Measurements from ENCODE around the gene FAM20C. TPM values are rescaled to one million over a fixed set of nuclear protein-coding genes. Genes with fewer than 3 reads are reported as not detected.

The FAM20C gene
- total RNA-seq, 4 donors from 2014 or later: 46.5 to 79.2 (median 69.8) TPM

DNA sequence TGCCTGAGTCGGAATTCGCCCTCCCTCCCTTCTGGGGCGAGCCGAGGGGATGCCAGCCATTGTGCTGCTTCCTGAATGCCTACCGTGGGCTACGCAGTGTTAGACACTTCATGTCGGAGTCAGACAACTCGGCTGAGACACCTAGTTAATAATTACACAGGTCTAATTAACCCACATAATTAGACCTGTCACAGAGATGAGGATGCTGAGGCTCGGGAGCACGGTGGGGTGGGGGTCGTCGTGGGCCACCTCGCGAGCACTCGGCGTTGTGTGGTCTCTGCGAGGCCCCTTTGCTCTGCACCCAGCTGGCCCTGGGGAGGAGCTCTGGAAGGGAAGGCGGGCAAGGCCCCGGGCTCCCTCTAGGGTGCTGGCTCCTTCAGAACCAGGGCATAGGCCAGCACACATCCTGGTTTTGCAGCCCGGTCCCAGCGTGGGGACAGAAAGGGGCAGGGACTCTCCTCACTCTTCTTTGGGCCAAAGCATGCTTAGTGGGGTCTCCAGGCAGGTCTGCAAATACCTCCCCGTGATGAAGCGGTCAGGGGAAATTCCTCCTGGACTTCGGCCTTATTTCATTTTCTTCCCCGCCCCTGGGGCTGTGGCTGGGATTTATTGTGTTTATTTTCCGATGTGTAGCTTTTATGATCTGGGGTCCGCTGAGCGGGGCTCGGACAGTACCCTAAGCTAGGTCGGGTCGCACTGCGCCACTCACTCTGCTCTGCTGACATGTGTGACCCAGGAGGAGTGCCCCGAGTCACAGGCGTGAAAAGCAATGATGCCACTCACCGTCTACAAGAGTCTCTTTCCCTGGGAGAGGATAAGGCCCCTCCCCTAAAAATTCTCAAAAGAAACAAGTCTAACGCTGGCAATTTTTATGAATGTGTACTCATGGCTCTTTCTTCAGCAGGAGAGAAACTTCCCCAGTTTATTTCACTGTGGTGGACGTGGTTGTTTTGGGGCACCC lies 92.7 kb downstream of the FAM20C start:
- 80% methylated on average over 27 of the region's 37 CpGs for WGBS
- H3K9me3 ChIP-seq: no peaks in the 10 kb centered on the region
- no peak overlapping the region for H3K27ac ChIP-seq (replicated peaks in 1 of 4)
- DNase-seq (ENCODE audit: extremely low spot score): no peak
- TF ChIP-seq POLR2AphosphoS5 (IDR thresholded peaks at IDR 0.05) (no peak), POLR2A (IDR thresholded peaks at IDR 0.05; ENCODE audit: low read depth) (no peak), EP300 (IDR thresholded peaks at IDR 0.05) (no peak)
- TF ChIP-seq, protein P1, sequence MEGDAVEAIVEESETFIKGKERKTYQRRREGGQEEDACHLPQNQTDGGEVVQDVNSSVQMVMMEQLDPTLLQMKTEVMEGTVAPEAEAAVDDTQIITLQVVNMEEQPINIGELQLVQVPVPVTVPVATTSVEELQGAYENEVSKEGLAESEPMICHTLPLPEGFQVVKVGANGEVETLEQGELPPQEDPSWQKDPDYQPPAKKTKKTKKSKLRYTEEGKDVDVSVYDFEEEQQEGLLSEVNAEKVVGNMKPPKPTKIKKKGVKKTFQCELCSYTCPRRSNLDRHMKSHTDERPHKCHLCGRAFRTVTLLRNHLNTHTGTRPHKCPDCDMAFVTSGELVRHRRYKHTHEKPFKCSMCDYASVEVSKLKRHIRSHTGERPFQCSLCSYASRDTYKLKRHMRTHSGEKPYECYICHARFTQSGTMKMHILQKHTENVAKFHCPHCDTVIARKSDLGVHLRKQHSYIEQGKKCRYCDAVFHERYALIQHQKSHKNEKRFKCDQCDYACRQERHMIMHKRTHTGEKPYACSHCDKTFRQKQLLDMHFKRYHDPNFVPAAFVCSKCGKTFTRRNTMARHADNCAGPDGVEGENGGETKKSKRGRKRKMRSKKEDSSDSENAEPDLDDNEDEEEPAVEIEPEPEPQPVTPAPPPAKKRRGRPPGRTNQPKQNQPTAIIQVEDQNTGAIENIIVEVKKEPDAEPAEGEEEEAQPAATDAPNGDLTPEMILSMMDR (IDR thresholded peaks at IDR 0.05): no peak
- H3K27me3 ChIP-seq: peaks cover 5 to 52% (median 20%) of the 10 kb centered on the region in 4 donors
- H3K4me3 ChIP-seq: no peak overlapping the region
- H3K4me1 ChIP-seq: peaks cover 0 to 11% (median 10%) of the 10 kb centered on the region in 4 donors
- no peaks in the 10 kb centered on the region for H3K36me3 ChIP-seq
- intact Hi-C loops (cut with DNase I): no loop called here

DNA sequence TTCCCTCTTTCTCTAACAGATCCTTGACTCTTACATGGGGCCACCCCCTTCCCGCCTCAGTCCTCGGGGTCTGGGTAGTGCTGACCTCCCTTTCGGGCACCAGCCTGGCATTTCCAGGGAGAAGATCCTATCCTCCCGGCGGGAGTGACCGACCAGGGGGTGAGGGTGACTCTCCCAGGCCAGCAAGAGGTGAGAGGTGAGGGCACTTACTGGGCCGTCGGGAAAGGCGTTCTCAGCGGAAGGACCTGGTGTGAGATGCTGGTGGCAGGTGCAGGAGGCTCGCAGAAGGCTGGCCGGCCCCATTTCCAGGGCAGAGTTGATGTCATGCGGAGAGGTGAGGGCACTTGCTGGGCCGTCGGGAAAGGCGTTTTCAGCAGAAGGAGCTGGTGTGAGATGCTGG lies 93.4 kb downstream of the FAM20C start:
- WGBS: 90% methylated on average over 15 of the region's 16 CpGs
- Histone ChIP-seq H3K4me3 (no peak overlapping the region), H3K36me3 (no peaks in the 10 kb centered on the region), H3K4me1 (peaks cover 4 to 18% (median 17%) of the 10 kb centered on the region in 4 donors), H3K27me3 (peaks cover 6 to 59% (median 27%) of the 10 kb centered on the region in 4 donors), H3K9me3 (no peaks in the 10 kb centered on the region), H3K27ac (replicated peaks in 1 of 4) (no peak overlapping the region)
- no peak for DNase-seq (ENCODE audit: extremely low spot score)
- TF ChIP-seq POLR2A (IDR thresholded peaks at IDR 0.05; ENCODE audit: low read depth) (no peak), EP300 (IDR thresholded peaks at IDR 0.05) (no peak), POLR2AphosphoS5 (IDR thresholded peaks at IDR 0.05) (no peak)
- TF ChIP-seq, protein P1 (IDR thresholded peaks at IDR 0.05): no peak
- intact Hi-C loops (cut with DNase I): no loop called here

DNA sequence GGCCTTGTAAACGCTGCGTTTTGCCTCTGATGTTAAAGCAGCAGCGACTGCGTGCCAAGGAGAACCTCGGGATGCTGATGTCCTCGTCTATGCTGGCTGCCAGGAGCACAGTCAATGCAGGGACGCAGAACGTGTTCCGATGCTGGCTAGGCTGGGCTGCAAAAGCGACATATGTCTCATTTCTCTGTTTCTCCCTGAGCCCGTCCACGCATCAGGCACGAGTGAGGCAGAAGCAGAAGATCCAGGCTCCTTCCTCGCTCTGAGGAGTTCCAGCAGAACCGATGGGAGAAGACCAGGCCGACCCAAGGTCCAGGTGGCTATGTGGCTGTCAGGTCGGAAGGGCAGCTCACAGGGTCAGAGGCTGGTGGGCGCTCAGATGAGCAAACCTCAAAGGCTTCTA lies 93.9 kb downstream of the FAM20C start:
- TF ChIP-seq POLR2AphosphoS5 (IDR thresholded peaks at IDR 0.05) (no peak), POLR2A (IDR thresholded peaks at IDR 0.05; ENCODE audit: low read depth) (no peak), EP300 (IDR thresholded peaks at IDR 0.05) (no peak)
- TF ChIP-seq, protein P1 (IDR thresholded peaks at IDR 0.05): no peak
- H3K27me3 ChIP-seq: peaks cover 6 to 64% (median 30%) of the 10 kb centered on the region in 4 donors

DNA sequence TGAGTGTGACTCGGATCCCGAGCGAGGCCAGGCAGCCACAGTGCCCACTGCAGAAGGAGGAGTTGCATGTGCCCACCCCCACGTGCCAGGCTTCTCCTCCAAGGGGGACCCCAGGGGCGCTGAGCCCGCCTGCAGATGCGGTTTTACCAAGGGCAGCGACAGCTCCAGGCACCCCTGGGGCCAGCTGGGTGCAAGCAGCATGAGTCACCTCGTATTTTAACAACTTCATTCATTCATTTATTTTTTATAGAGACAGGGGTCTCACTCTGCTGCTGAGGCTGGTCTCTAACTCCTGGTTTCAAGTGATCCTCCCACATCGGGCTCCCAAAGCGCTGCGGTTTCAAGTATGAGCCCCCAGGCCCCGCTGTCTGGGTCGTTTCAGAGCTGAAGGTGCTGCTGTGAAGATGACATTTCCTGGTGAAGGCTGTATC lies 96.3 kb downstream of the FAM20C start:
- 63% methylated on average over 11 of the region's 14 CpGs for WGBS
- Histone ChIP-seq H3K4me1 (peaks cover 4 to 24% (median 21%) of the 10 kb centered on the region in 4 donors), H3K9me3 (no peaks in the 10 kb centered on the region), H3K27ac (replicated peaks in 1 of 4) (no peak overlapping the region), H3K27me3 (peaks cover 6 to 77% (median 40%) of the 10 kb centered on the region in 4 donors), H3K36me3 (no peaks in the 10 kb centered on the region), H3K4me3 (no peak overlapping the region)
- intact Hi-C loops (cut with DNase I): no loop called here
- no peak for TF ChIP-seq POLR2A (IDR thresholded peaks at IDR 0.05; ENCODE audit: low read depth)
- TF ChIP-seq, protein P1 (IDR thresholded peaks at IDR 0.05): no peak
- TF ChIP-seq EP300 (IDR thresholded peaks at IDR 0.05): no peak
- no peak for TF ChIP-seq POLR2AphosphoS5 (IDR thresholded peaks at IDR 0.05)
- DNase-seq (ENCODE audit: extremely low spot score): no peak

More for the DNA sequence above, 93.9 kb downstream of the FAM20C start:
- H3K4me1 ChIP-seq: peaks cover 4 to 21% (median 21%) of the 10 kb centered on the region in 4 donors
- 82% methylated on average over 18 of the region's 18 CpGs for WGBS
- DNase-seq (ENCODE audit: extremely low spot score): no peak
- no peaks in the 10 kb centered on the region for H3K9me3 ChIP-seq
- intact Hi-C loops (cut with DNase I): no loop called here
- no peaks in the 10 kb centered on the region for H3K36me3 ChIP-seq
- no peak overlapping the region for H3K27ac ChIP-seq (replicated peaks in 1 of 4)
- no peak overlapping the region for H3K4me3 ChIP-seq
